Body of pancreas (tissue), 4 donors: ENCODE measurements around the gene TIMP2.

ENCODE experiments used
- CTCF ChIP-seq, 7 experiments: fragments of 450-650 bp in 4 of 7; fragments of 200-600 bp in 3 of 7; sonication (generic) in 3 of 7; IDR thresholded peaks; one replicate each; pipeline ENCODE4 v1.5.1; 2016 to 2019; ENCODE audit warnings: antibody characterized with exemption in 7 of 7
- POLR2A ChIP-seq, 3 donors: fragments of 450-650 bp; IDR thresholded peaks; one replicate each; pipeline ENCODE4 v1.6.1; 2016; ENCODE audit warnings: antibody characterized with exemption in 3 of 3, mild to moderate bottlenecking in 2 of 3

DNA sequence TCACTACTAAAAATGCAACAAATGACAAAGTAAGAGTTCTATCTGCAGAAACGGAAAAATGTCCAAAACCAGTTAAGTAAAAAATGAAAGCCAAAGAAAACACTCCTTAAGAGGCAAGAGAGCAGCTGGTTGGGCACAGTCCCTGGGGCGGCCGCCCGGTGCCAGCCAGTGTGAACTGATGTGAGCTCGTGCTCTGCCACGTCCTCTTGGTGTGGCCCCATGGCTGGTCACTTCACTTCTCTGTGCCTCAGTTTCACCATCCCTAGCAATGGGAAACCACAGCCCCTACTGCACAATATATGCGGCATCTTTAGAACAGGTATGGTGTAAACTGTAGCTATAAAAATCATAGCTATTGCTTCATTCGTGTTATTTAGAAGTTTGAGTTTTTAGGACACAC, 105.8 kb downstream of the TIMP2 start:
- TF ChIP-seq CTCF (IDR thresholded peaks at IDR 0.05) (no peak), POLR2A (IDR thresholded peaks at IDR 0.05) (no peak)
